ENCODE measurements around the gene USE1.

USE1 gene

DNA sequence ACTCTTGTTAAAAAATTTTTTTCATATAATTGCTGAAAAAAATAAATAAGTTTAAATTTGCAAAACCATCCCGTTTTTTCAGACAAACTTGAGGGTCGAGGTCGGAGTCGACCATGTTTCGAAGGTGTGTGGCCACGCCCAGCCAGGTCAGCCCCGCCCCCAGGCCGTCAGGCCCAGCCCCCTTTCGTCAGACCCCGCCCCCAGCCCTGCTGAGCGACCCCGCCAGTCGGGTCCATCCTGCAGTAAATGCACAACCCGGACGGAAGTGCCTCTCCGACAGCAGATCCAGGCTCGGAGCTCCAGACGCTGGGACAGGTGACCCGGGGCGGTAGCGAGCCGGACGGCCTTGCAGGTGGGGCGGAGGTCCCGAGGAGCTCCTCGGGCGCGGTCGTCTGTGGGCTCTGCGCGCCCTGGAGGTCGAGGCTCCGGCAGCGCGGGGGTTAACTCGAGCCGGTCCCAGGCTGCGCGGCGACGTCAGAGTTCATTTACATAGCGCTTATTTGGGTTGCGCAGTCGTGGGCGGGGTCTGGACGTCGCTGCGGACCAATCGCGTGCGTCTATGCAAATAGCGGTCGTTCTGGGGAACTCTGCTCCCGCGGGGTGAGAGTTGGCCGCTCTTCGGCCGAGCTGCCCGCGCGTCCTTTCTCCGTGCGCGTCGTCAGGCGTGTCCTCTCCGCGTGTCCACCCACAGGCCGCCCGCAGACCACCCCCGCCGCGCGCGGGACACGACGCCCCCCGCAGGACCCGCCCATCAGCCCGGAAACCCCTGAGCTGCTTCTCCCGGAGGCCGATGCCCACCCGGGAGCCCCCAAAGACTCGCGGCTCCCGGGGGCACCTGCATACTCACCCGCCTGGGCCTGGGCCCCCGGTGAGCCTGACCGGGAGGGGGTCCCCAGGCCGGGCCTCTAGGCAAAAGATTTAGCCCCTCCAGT, 11.1 kb downstream of the USE1 start, which contains the start of gene OCEL1:
Gene OCEL1 (plus strand): TSS at position 225 of the 932 bp plus-strand sequence. CDS start 22 bp downstream, at position 247.
- peak within 1 kb of the TSS; percentile 89 for H3K4me2 ChIP-seq (ENCODE audit: low read length)
- H3K4me1 ChIP-seq (ENCODE audit: insufficient read depth, low read length, severe bottlenecking), result peaks cover 21% of the 10 kb centered on the region
- peak within 1 kb of the TSS; percentile 82 for H3K4me3 ChIP-seq (ENCODE audit: low read depth, low read length, poor library complexity, severe bottlenecking)
- peaks cover 14% of the 10 kb centered on the region; the same call in 1 of the 2 replicates for H3K36me3 ChIP-seq (ENCODE audit: insufficient read depth, low read length)
- H3K27me3 ChIP-seq (ENCODE audit: insufficient read depth, low read length), result no peaks in the 10 kb centered on the region
- H3K9me3 ChIP-seq (ENCODE audit: low read length), result no peaks in the 10 kb centered on the region
- no peaks in the 10 kb centered on the region for H4K20me1 ChIP-seq (ENCODE audit: insufficient read depth, low read length)
- no peaks in the 10 kb centered on the region for H3K9me2 ChIP-seq (ENCODE audit: low read depth, low read length)
- no peaks in the 10 kb centered on the region for H3K79me2 ChIP-seq (ENCODE audit: insufficient read depth, low read length)
- H2AFZ ChIP-seq (ENCODE audit: low read length), result peak within 1 kb of the TSS; percentile 75
- H3F3A ChIP-seq (ENCODE audit: insufficient read depth, low read length), result no peaks in the 10 kb centered on the region
- peak within 1 kb of the TSS; percentile 72 for H3K27ac ChIP-seq (ENCODE audit: low read depth, low read length, poor library complexity, severe bottlenecking)
- H3K9ac ChIP-seq (ENCODE audit: low read length), result peak within 1 kb of the TSS; percentile 87
- TF ChIP-seq EZH2 (IDR thresholded peaks at IDR 0.05; ENCODE audit: borderline replicate concordance, low read length) (no peak), CTCF (IDR thresholded peaks at IDR 0.05; ENCODE audit: low read length) (no peak; the same call in 1 of the 2 replicates)

DNA sequence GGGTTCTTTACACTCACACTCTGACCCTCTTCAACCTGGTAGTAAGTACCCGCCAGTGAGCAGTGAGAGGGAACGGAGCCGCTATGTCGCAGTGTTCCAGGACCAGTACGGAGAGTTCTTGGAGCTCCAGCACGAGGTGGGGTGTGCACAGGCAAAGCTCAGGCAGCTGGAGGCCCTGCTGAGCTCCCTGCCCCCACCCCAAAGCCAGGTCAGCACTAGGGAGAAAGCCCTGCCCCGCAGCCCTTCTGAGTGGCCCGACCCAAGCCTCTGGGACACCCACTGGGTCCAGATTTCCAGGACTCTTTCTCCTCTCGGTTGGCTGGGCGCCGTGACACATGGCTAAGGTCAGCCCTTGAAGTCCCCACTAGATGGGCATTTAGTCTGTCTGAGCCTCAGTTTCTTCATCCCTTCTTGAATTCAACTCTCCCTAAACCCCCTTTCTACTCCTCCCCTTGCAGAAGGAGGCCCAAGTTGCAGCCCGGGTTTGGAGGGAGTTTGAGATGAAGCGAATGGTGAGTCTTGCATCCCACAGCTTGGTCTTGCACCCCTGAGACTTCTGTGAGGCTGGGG, 12.7 kb downstream of the USE1 start:
- Histone ChIP-seq H4K20me1 (ENCODE audit: insufficient read depth, low read length) (no peaks in the 10 kb centered on the region), H3K9me3 (ENCODE audit: low read length) (no peaks in the 10 kb centered on the region), H3K9me2 (ENCODE audit: low read depth, low read length) (no peaks in the 10 kb centered on the region), H3K9ac (ENCODE audit: low read length) (no peak overlapping the region), H3K4me1 (ENCODE audit: insufficient read depth, low read length, severe bottlenecking) (peaks cover 21% of the 10 kb centered on the region), H3K4me2 (ENCODE audit: low read length) (no peak overlapping the region; the same call in 1 of the 2 replicates), H3K27ac (ENCODE audit: low read depth, low read length, poor library complexity, severe bottlenecking) (no peak overlapping the region), H3K4me3 (ENCODE audit: low read depth, low read length, poor library complexity, severe bottlenecking) (peak overlapping the region; percentile 26), H2AFZ (ENCODE audit: low read length) (no peak overlapping the region), H3F3A (ENCODE audit: insufficient read depth, low read length) (no peaks in the 10 kb centered on the region), H3K27me3 (ENCODE audit: insufficient read depth, low read length) (no peaks in the 10 kb centered on the region), H3K79me2 (ENCODE audit: insufficient read depth, low read length) (no peaks in the 10 kb centered on the region), H3K36me3 (ENCODE audit: insufficient read depth, low read length) (peaks cover 27% of the 10 kb centered on the region; the same call in 1 of the 2 replicates)
- no peak for TF ChIP-seq EZH2 (IDR thresholded peaks at IDR 0.05; ENCODE audit: borderline replicate concordance, low read length)
- no peak for TF ChIP-seq CTCF (IDR thresholded peaks at IDR 0.05; ENCODE audit: low read length)

GRCh38 chr19:17229890-17230289, 14.7 kb downstream of the USE1 start:
- H3K4me3 ChIP-seq (ENCODE audit: low read depth, low read length, poor library complexity, severe bottlenecking), result no peak overlapping the region
- no peaks in the 10 kb centered on the region for H3F3A ChIP-seq (ENCODE audit: insufficient read depth, low read length)
- no peak overlapping the region for H3K9ac ChIP-seq (ENCODE audit: low read length)
- no peaks in the 10 kb centered on the region for H3K9me3 ChIP-seq (ENCODE audit: low read length)
- H2AFZ ChIP-seq (ENCODE audit: low read length), result no peak overlapping the region
- H3K27ac ChIP-seq (ENCODE audit: low read depth, low read length, poor library complexity, severe bottlenecking), result no peak overlapping the region
- peaks cover 28% of the 10 kb centered on the region; the same call in 1 of the 2 replicates for H3K36me3 ChIP-seq (ENCODE audit: insufficient read depth, low read length)
- H3K4me2 ChIP-seq (ENCODE audit: low read length), result no peak overlapping the region
- no peaks in the 10 kb centered on the region for H3K27me3 ChIP-seq (ENCODE audit: insufficient read depth, low read length)
- peaks cover 4% of the 10 kb centered on the region; the same call in 1 of the 2 replicates for H3K79me2 ChIP-seq (ENCODE audit: insufficient read depth, low read length)
- H3K4me1 ChIP-seq (ENCODE audit: insufficient read depth, low read length, severe bottlenecking), result peaks cover 29% of the 10 kb centered on the region
- H4K20me1 ChIP-seq (ENCODE audit: insufficient read depth, low read length), result no peaks in the 10 kb centered on the region
- no peaks in the 10 kb centered on the region for H3K9me2 ChIP-seq (ENCODE audit: low read depth, low read length)
- TF ChIP-seq CTCF (IDR thresholded peaks at IDR 0.05; ENCODE audit: low read length), result no peak
- no peak for TF ChIP-seq EZH2 (IDR thresholded peaks at IDR 0.05; ENCODE audit: borderline replicate concordance, low read length)
